ENCODE measurements around the gene ARHGAP26. TPM values are rescaled to one million over a fixed set of nuclear protein-coding genes. Genes with fewer than 3 reads are reported as not detected.

ARHGAP26 gene
- total RNA-seq, 4 donors from 2014 or later: 61.0 to 76.7 (median 61.2) TPM

GRCh38 chr5:142753116-142753631 lies 17.0 kb upstream of the ARHGAP26 start:
- no peak for TF ChIP-seq EP300 (IDR thresholded peaks at IDR 0.05; ENCODE audit: low read depth)
- TF ChIP-seq POLR2AphosphoS5 (IDR thresholded peaks at IDR 0.05): peak in 1 of 3 donors; percentile 59
- no peaks in the 10 kb centered on the region for H3K27me3 ChIP-seq
- WGBS, 2 donors (ENCODE audit: low coverage in 1 of 2): 43 to 51% methylated on average over 2 to 3 of the region's 3 CpGs
- H3K9me3 ChIP-seq: no peaks in the 10 kb centered on the region
- peak overlapping the region; percentile 28 to 54 (median 42) for H3K27ac ChIP-seq
- in situ Hi-C loops (cut with MboI; ENCODE audit: low pct_ligation_motif_present in 1 of 4, low pct_unique_long_range_greater_than_20kb in 1 of 4, low sequenced_read_pairs in 3 of 4): loop anchor here in 3 of 4 donors (10.0 kb wide), 3 partner anchors 112 to 132 kb away; no protein-coding TSS in a partner anchor
- DNase-seq: peak; percentile 23
- peaks cover 6 to 16% (median 7%) of the 10 kb centered on the region in 4 donors for H3K4me1 ChIP-seq
- no peaks in the 10 kb centered on the region for H3K36me3 ChIP-seq
- intact Hi-C loops (cut with DNase I; ENCODE audit: low total_unique reads): no loop called here
- H3K4me3 ChIP-seq: no peak overlapping the region

GRCh38 chr5:142754031-142754430 lies 16.1 kb upstream of the ARHGAP26 start:
- intact Hi-C loops (cut with DNase I; ENCODE audit: low total_unique reads): no loop called here
- TF ChIP-seq EP300 (IDR thresholded peaks at IDR 0.05; ENCODE audit: low read depth) (no peak), POLR2AphosphoS5 (IDR thresholded peaks at IDR 0.05) (no peak), POLR2A (IDR thresholded peaks at IDR 0.05) (no peak), CTCF (IDR thresholded peaks at IDR 0.05) (no peak)

GRCh38 chr5:142756576-142756975 lies 13.6 kb upstream of the ARHGAP26 start:
- no peak for TF ChIP-seq CTCF (IDR thresholded peaks at IDR 0.05)
- TF ChIP-seq POLR2AphosphoS5 (IDR thresholded peaks at IDR 0.05): no peak
- no peak for TF ChIP-seq POLR2A (IDR thresholded peaks at IDR 0.05)
- no peak for TF ChIP-seq EP300 (IDR thresholded peaks at IDR 0.05; ENCODE audit: low read depth)
- no peak overlapping the region for H3K27ac ChIP-seq
- in situ Hi-C loops (cut with MboI; ENCODE audit: low pct_ligation_motif_present in 1 of 4, low pct_unique_long_range_greater_than_20kb in 1 of 4, low sequenced_read_pairs in 3 of 4): loop anchor here in 3 of 4 donors (10.0 kb wide), 3 partner anchors 108 to 128 kb away; no protein-coding TSS in a partner anchor
- H3K36me3 ChIP-seq: no peaks in the 10 kb centered on the region
- no peak for DNase-seq
- H3K9me3 ChIP-seq: no peaks in the 10 kb centered on the region
- no peak overlapping the region for H3K4me3 ChIP-seq
- peaks cover 6 to 16% (median 7%) of the 10 kb centered on the region in 4 donors for H3K4me1 ChIP-seq
- 72 to 76% methylated on average over 3 of the region's 3 CpGs for WGBS, 2 donors (ENCODE audit: low coverage in 1 of 2)
- no peaks in the 10 kb centered on the region for H3K27me3 ChIP-seq
- intact Hi-C loops (cut with DNase I; ENCODE audit: low total_unique reads): no loop called here

More at GRCh38 chr5:142754031-142754430, 16.1 kb upstream of the ARHGAP26 start:
- no peaks in the 10 kb centered on the region for H3K27me3 ChIP-seq
- peak overlapping the region in 1 of 4 donors; percentile 49 for H3K27ac ChIP-seq
- no peak for DNase-seq
- in situ Hi-C loops (cut with MboI; ENCODE audit: low pct_ligation_motif_present in 1 of 4, low pct_unique_long_range_greater_than_20kb in 1 of 4, low sequenced_read_pairs in 3 of 4): loop anchor here in 3 of 4 donors (10.0 kb wide), 3 partner anchors 111 to 131 kb away; no protein-coding TSS in a partner anchor
- H3K9me3 ChIP-seq: no peaks in the 10 kb centered on the region
- H3K4me3 ChIP-seq: no peak overlapping the region
- H3K4me1 ChIP-seq: peaks cover 6 to 16% (median 7%) of the 10 kb centered on the region in 4 donors
- no peaks in the 10 kb centered on the region for H3K36me3 ChIP-seq
- 87% methylated on average over 3 of the region's 3 CpGs; no CpG with 5 or more reads in 1 of the 2 donors for WGBS, 2 donors (ENCODE audit: low coverage in 1 of 2)

- in situ Hi-C loops (cut with MboI; ENCODE audit: low pct_ligation_motif_present in 1 of 4, low pct_unique_long_range_greater_than_20kb in 1 of 4, low sequenced_read_pairs in 3 of 4): loop anchor here in 3 of 4 donors (10.0 kb wide), 3 partner anchors 107 to 127 kb away; no protein-coding TSS in a partner anchor
- no peaks in the 10 kb centered on the region for H3K27me3 ChIP-seq
- intact Hi-C loops (cut with DNase I; ENCODE audit: low total_unique reads): no loop called here
Observed at GRCh38 chr5:142757564-142757963, 12.6 kb upstream of the ARHGAP26 start.

More at GRCh38 chr5:142757564-142757963, 12.6 kb upstream of the ARHGAP26 start:
- H3K36me3 ChIP-seq: no peaks in the 10 kb centered on the region
- DNase-seq: no peak
- H3K4me3 ChIP-seq: no peak overlapping the region
- no peaks in the 10 kb centered on the region for H3K9me3 ChIP-seq
- peaks cover 6 to 14% (median 7%) of the 10 kb centered on the region in 4 donors for H3K4me1 ChIP-seq
- H3K27ac ChIP-seq: no peak overlapping the region
- TF ChIP-seq POLR2AphosphoS5 (IDR thresholded peaks at IDR 0.05) (no peak), EP300 (IDR thresholded peaks at IDR 0.05; ENCODE audit: low read depth) (no peak), POLR2A (IDR thresholded peaks at IDR 0.05) (no peak), CTCF (IDR thresholded peaks at IDR 0.05) (no peak)
- WGBS, 2 donors (ENCODE audit: low coverage in 1 of 2): 76 to 82% methylated on average over 2 to 4 of the region's 4 CpGs
